ENCODE measurements around the gene LCE2B.

LCE2B gene

DNA sequence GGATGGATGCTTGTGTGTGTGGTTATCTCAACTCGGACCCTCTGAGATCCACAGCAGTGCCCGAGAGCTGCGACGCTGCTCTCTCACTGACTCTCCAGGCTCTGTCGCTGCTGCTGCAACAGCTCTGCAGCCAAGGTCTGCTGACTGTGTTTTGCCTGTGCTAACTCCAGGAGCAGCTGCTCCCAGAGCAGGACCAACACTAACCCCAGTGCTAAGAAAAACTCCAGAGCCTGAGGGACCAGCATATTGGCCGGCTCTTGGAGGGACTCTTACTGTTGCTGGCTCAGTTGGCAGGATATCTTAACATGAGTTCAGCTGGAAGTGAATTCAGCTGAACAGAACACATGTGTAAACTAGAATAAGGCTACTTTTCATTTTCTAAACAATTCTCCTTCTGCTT, 6.5 kb upstream of the LCE2B start:
- ATAC-seq, result no peak
- TF ChIP-seq ISL1 (CRISPR knock-in tag; IDR thresholded peaks at IDR 0.05) (no peak), ZNF70 (CRISPR knock-in tag; IDR thresholded peaks at IDR 0.05) (no peak), OSR1 (CRISPR knock-in tag; IDR thresholded peaks at IDR 0.05) (no peak), PPARA (CRISPR knock-in tag; IDR thresholded peaks at IDR 0.05; ENCODE audit: borderline replicate concordance) (no peak), CSDC2 (CRISPR knock-in tag; IDR thresholded peaks at IDR 0.05) (no peak), ZFP30 (CRISPR knock-in tag; IDR thresholded peaks at IDR 0.05) (no peak), POU6F1 (CRISPR knock-in tag; IDR thresholded peaks at IDR 0.05; ENCODE audit: borderline replicate concordance, low read depth) (no peak), ZC3H10 (CRISPR knock-in tag; IDR thresholded peaks at IDR 0.05) (no peak), TOX (CRISPR knock-in tag; IDR thresholded peaks at IDR 0.05; ENCODE audit: borderline replicate concordance) (no peak), ESRRG (CRISPR knock-in tag; IDR thresholded peaks at IDR 0.05) (no peak), ARNTL (CRISPR knock-in tag; IDR thresholded peaks at IDR 0.05; ENCODE audit: borderline replicate concordance, low read depth) (no peak), ZNF8 (CRISPR knock-in tag; IDR thresholded peaks at IDR 0.05) (no peak), TCF4 (CRISPR knock-in tag; IDR thresholded peaks at IDR 0.05; ENCODE audit: borderline replicate concordance) (no peak), ZFP3 (CRISPR knock-in tag; IDR thresholded peaks at IDR 0.05) (no peak), SNAI2 (CRISPR knock-in tag; IDR thresholded peaks at IDR 0.05) (no peak), RARB (CRISPR knock-in tag; IDR thresholded peaks at IDR 0.05) (no peak), BACH2 (CRISPR knock-in tag; IDR thresholded peaks at IDR 0.05; ENCODE audit: borderline replicate concordance) (no peak)
- TF ChIP-seq, protein P1, sequence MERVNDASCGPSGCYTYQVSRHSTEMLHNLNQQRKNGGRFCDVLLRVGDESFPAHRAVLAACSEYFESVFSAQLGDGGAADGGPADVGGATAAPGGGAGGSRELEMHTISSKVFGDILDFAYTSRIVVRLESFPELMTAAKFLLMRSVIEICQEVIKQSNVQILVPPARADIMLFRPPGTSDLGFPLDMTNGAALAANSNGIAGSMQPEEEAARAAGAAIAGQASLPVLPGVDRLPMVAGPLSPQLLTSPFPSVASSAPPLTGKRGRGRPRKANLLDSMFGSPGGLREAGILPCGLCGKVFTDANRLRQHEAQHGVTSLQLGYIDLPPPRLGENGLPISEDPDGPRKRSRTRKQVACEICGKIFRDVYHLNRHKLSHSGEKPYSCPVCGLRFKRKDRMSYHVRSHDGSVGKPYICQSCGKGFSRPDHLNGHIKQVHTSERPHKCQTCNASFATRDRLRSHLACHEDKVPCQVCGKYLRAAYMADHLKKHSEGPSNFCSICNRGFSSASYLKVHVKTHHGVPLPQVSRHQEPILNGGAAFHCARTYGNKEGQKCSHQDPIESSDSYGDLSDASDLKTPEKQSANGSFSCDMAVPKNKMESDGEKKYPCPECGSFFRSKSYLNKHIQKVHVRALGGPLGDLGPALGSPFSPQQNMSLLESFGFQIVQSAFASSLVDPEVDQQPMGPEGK (CRISPR knock-in tag; IDR thresholded peaks at IDR 0.05; ENCODE audit: borderline replicate concordance), result no peak
- TF ChIP-seq, protein P2, sequence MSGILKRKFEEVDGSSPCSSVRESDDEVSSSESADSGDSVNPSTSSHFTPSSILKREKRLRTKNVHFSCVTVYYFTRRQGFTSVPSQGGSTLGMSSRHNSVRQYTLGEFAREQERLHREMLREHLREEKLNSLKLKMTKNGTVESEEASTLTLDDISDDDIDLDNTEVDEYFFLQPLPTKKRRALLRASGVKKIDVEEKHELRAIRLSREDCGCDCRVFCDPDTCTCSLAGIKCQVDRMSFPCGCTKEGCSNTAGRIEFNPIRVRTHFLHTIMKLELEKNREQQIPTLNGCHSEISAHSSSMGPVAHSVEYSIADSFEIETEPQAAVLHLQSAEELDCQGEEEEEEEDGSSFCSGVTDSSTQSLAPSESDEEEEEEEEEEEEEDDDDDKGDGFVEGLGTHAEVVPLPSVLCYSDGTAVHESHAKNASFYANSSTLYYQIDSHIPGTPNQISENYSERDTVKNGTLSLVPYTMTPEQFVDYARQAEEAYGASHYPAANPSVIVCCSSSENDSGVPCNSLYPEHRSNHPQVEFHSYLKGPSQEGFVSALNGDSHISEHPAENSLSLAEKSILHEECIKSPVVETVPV (CRISPR knock-in tag; IDR thresholded peaks at IDR 0.05), result no peak
- TF ChIP-seq, protein P3, sequence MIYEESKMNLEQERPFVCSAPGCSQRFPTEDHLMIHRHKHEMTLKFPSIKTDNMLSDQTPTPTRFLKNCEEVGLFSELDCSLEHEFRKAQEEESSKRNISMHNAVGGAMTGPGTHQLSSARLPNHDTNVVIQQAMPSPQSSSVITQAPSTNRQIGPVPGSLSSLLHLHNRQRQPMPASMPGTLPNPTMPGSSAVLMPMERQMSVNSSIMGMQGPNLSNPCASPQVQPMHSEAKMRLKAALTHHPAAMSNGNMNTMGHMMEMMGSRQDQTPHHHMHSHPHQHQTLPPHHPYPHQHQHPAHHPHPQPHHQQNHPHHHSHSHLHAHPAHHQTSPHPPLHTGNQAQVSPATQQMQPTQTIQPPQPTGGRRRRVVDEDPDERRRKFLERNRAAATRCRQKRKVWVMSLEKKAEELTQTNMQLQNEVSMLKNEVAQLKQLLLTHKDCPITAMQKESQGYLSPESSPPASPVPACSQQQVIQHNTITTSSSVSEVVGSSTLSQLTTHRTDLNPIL (CRISPR knock-in tag; IDR thresholded peaks at IDR 0.05; ENCODE audit: low read depth), result no peak

- no peak for ATAC-seq
- TF ChIP-seq POU6F1 (CRISPR knock-in tag; IDR thresholded peaks at IDR 0.05; ENCODE audit: borderline replicate concordance, low read depth), result no peak
- TF ChIP-seq ZNF8 (CRISPR knock-in tag; IDR thresholded peaks at IDR 0.05), result no peak
- TF ChIP-seq, protein P1 (CRISPR knock-in tag; IDR thresholded peaks at IDR 0.05; ENCODE audit: borderline replicate concordance), result no peak
- no peak for TF ChIP-seq ZNF70 (CRISPR knock-in tag; IDR thresholded peaks at IDR 0.05)
- no peak for TF ChIP-seq CSDC2 (CRISPR knock-in tag; IDR thresholded peaks at IDR 0.05)
- TF ChIP-seq TCF4 (CRISPR knock-in tag; IDR thresholded peaks at IDR 0.05; ENCODE audit: borderline replicate concordance), result no peak
- no peak for TF ChIP-seq ZC3H10 (CRISPR knock-in tag; IDR thresholded peaks at IDR 0.05)
These were observed 4.3 kb upstream of the LCE2B start for GRCh38 chr1:152681616-152682015.

GRCh38 chr1:152683846-152684245, 2.1 kb upstream of the LCE2B start:
- ATAC-seq, result no peak
- no peak for TF ChIP-seq ISL1 (CRISPR knock-in tag; IDR thresholded peaks at IDR 0.05)
- no peak for TF ChIP-seq ZNF8 (CRISPR knock-in tag; IDR thresholded peaks at IDR 0.05)
- TF ChIP-seq GLIS3 (CRISPR knock-in tag; IDR thresholded peaks at IDR 0.05), result no peak
- TF ChIP-seq ZFP3 (CRISPR knock-in tag; IDR thresholded peaks at IDR 0.05), result no peak
- TF ChIP-seq, protein P4, sequence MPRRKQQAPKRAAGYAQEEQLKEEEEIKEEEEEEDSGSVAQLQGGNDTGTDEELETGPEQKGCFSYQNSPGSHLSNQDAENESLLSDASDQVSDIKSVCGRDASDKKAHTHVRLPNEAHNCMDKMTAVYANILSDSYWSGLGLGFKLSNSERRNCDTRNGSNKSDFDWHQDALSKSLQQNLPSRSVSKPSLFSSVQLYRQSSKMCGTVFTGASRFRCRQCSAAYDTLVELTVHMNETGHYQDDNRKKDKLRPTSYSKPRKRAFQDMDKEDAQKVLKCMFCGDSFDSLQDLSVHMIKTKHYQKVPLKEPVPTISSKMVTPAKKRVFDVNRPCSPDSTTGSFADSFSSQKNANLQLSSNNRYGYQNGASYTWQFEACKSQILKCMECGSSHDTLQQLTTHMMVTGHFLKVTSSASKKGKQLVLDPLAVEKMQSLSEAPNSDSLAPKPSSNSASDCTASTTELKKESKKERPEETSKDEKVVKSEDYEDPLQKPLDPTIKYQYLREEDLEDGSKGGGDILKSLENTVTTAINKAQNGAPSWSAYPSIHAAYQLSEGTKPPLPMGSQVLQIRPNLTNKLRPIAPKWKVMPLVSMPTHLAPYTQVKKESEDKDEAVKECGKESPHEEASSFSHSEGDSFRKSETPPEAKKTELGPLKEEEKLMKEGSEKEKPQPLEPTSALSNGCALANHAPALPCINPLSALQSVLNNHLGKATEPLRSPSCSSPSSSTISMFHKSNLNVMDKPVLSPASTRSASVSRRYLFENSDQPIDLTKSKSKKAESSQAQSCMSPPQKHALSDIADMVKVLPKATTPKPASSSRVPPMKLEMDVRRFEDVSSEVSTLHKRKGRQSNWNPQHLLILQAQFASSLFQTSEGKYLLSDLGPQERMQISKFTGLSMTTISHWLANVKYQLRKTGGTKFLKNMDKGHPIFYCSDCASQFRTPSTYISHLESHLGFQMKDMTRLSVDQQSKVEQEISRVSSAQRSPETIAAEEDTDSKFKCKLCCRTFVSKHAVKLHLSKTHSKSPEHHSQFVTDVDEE (CRISPR knock-in tag; IDR thresholded peaks at IDR 0.05), result no peak
- no peak for TF ChIP-seq ESRRG (CRISPR knock-in tag; IDR thresholded peaks at IDR 0.05)
- TF ChIP-seq BACH2 (CRISPR knock-in tag; IDR thresholded peaks at IDR 0.05; ENCODE audit: borderline replicate concordance), result no peak
- TF ChIP-seq POU6F1 (CRISPR knock-in tag; IDR thresholded peaks at IDR 0.05; ENCODE audit: borderline replicate concordance, low read depth), result no peak
